ENCODE results near the gene ITFG1.
A peak's percentile ranks its signal among the peaks of the same experiment; 100 is the strongest.

ITFG1 gene

GRCh38 chr16:47260503-47260902 lies 200.4 kb downstream of the ITFG1 start:
- DNase-seq (ENCODE audit: low spot score), result no peak
- in situ Hi-C loops (cut with MboI; ENCODE audit: low sequenced_read_pairs, unreplicated experiment), result no loop called here
- TF ChIP-seq CTCF (IDR thresholded peaks at IDR 0.05; ENCODE audit: borderline replicate concordance, control extremely low read depth, extremely low read depth, insufficient read depth, missing control alignments), result no peak

GRCh38 chr16:47258874-47259461 lies 201.9 kb downstream of the ITFG1 start:
- DNase-seq (ENCODE audit: low spot score), result peak; percentile 31
- in situ Hi-C loops (cut with MboI; ENCODE audit: low sequenced_read_pairs, unreplicated experiment), result no loop called here
- no peak for TF ChIP-seq CTCF (IDR thresholded peaks at IDR 0.05; ENCODE audit: borderline replicate concordance, control extremely low read depth, extremely low read depth, insufficient read depth, missing control alignments)

GRCh38 chr16:47254756-47255155 lies 206.1 kb downstream of the ITFG1 start:
- TF ChIP-seq CTCF (IDR thresholded peaks at IDR 0.05; ENCODE audit: borderline replicate concordance, control extremely low read depth, extremely low read depth, insufficient read depth, missing control alignments), result no peak
- in situ Hi-C loops (cut with MboI; ENCODE audit: low sequenced_read_pairs, unreplicated experiment), result no loop called here
- no peak for DNase-seq (ENCODE audit: low spot score)

GRCh38 chr16:47250983-47251382 lies 209.9 kb downstream of the ITFG1 start:
- in situ Hi-C loops (cut with MboI; ENCODE audit: low sequenced_read_pairs, unreplicated experiment), result no loop called here
- DNase-seq (ENCODE audit: low spot score), result no peak
- no peak for TF ChIP-seq CTCF (IDR thresholded peaks at IDR 0.05; ENCODE audit: borderline replicate concordance, control extremely low read depth, extremely low read depth, insufficient read depth, missing control alignments)

- TF ChIP-seq CTCF (IDR thresholded peaks at IDR 0.05; ENCODE audit: borderline replicate concordance, control extremely low read depth, extremely low read depth, insufficient read depth, missing control alignments), result no peak
- in situ Hi-C loops (cut with MboI; ENCODE audit: low sequenced_read_pairs, unreplicated experiment), result no loop called here
- DNase-seq (ENCODE audit: low spot score), result no peak
Measured at GRCh38 chr16:47247690-47248089, 213.2 kb downstream of the ITFG1 start.

GRCh38 chr16:47244206-47244605 lies 216.7 kb downstream of the ITFG1 start:
- DNase-seq (ENCODE audit: low spot score), result no peak
- TF ChIP-seq CTCF (IDR thresholded peaks at IDR 0.05; ENCODE audit: borderline replicate concordance, control extremely low read depth, extremely low read depth, insufficient read depth, missing control alignments), result no peak
- in situ Hi-C loops (cut with MboI; ENCODE audit: low sequenced_read_pairs, unreplicated experiment), result no loop called here

Measured in GM13976 (cell line).